Caco-2 (cell line): ENCODE data around the gene FAM177A1. TPM values are rescaled to one million over a fixed set of nuclear protein-coding genes. Genes with fewer than 3 reads are reported as not detected.

Source experiments
- BruUV-seq: library from RNA; stranded (reverse); fragments of 400-500 nt; replicated peaks from 2 replicates; lab custom pipeline; 2021; lab: Mats Ljungman, UMichigan
- CTCF ChIA-PET: fragments of 300-600 bp; sonication (Branson Sonifier 250); formaldehyde crosslinking; loops from one replicate; lab custom pipeline; 2022; ENCODE audit warnings: antibody characterized with exemption; lab: Charles Lee
- POLR2A ChIA-PET: fragments of 300-600 bp; sonication (Branson Sonifier 250); formaldehyde crosslinking; loops from one replicate; lab custom pipeline; 2022; ENCODE audit warnings: antibody characterized with exemption; lab: Charles Lee
- DNase-seq, 2 experiments: peaks; one replicate each; pipeline versions ENCODE4 v3.0.0 to v3.0.0-alpha.2; 2020 to 2022
- H3K27me3 ChIP-seq: replicated peaks from 2 replicates; pipeline ENCODE4 v1.6.0; 2011; ENCODE audit warnings: low read length; ENCODE audit not compliant: control insufficient read depth, insufficient read depth
- H3K36me3 ChIP-seq: 2 replicates; pipeline ENCODE4 v1.5.1; 2011; ENCODE audit warnings: low read length; ENCODE audit not compliant: control insufficient read depth, insufficient read depth
- H3K4me1 ChIP-seq: fragments of 250-450 bp; sonication (Bioruptor Pico); 2 replicates; pipeline ENCODE4 v1.5.1; 2020; ENCODE audit warnings: mild to moderate bottlenecking
- H3K4me3 ChIP-seq: 2 replicates; pipeline ENCODE4 v1.5.1; 2011; ENCODE audit warnings: low read depth, mild to moderate bottlenecking, control low read depth, low read length
- H3K9me3 ChIP-seq: fragments of 250-450 bp; sonication (Bioruptor Pico); 2 replicates; pipeline ENCODE4 v1.5.1; 2020; ENCODE audit warnings: mild to moderate bottlenecking, moderate library complexity
- H3K27ac Mint-ChIP-seq: one replicate; pipeline ENCODE4 v1.8.0; 2022; ENCODE audit warnings: mixed read lengths; ENCODE audit not compliant: unreplicated experiment
- H3K27me3 Mint-ChIP-seq: one replicate; pipeline ENCODE4 v1.8.0; 2022; ENCODE audit warnings: mixed read lengths; ENCODE audit not compliant: insufficient read depth, unreplicated experiment
- H3K36me3 Mint-ChIP-seq: one replicate; pipeline ENCODE4 v1.8.0; 2022; ENCODE audit warnings: mild to moderate bottlenecking, mixed read lengths; ENCODE audit not compliant: insufficient read depth, unreplicated experiment
- H3K4me1 Mint-ChIP-seq: one replicate; pipeline ENCODE4 v1.8.0; 2022; ENCODE audit warnings: low read depth, mixed read lengths; ENCODE audit not compliant: unreplicated experiment
- H3K4me3 Mint-ChIP-seq: one replicate; pipeline ENCODE4 v1.8.0; 2022; ENCODE audit warnings: mild to moderate bottlenecking, moderate library complexity, mixed read lengths; ENCODE audit not compliant: unreplicated experiment
- H3K9me3 Mint-ChIP-seq: one replicate; pipeline ENCODE4 v1.8.0; 2022; ENCODE audit warnings: mixed read lengths; ENCODE audit not compliant: unreplicated experiment
- intact Hi-C: fragments of 100-400 bp; cut with micrococcal nuclease; formaldehyde crosslinking; loops from one replicate; pipeline ENCODE4 v1.10.0; 2022; ENCODE audit not compliant: unreplicated experiment
- total RNA-seq: library from RNA; stranded (reverse); gene quantifications from 2 replicates; pipeline ENCODE4 v1.2.3, GENCODE V29; 2022
- TF ChIP-seq, protein P1 (sequence below), 2 experiments: fragments of 200-600 bp in 1 of 2; IDR thresholded peaks; 1 replicate in 1 of 2; 2 replicates in 1 of 2; pipeline versions ENCODE4 v1.5.1 to v1.8.0; 2011 to 2022; ENCODE audit warnings: antibody characterized with exemption in 1 of 2, control low read depth in 1 of 2, inconsistent platforms in 1 of 2, low read depth in 1 of 2, low read length in 1 of 2, mild to moderate bottlenecking in 1 of 2, moderate library complexity in 1 of 2; ENCODE audit not compliant: insufficient read depth in 1 of 2, severe bottlenecking in 1 of 2, unreplicated experiment in 1 of 2

FAM177A1 gene
- total RNA-seq, 1 experiment from 2014 or later = 73.6 TPM

DNA sequence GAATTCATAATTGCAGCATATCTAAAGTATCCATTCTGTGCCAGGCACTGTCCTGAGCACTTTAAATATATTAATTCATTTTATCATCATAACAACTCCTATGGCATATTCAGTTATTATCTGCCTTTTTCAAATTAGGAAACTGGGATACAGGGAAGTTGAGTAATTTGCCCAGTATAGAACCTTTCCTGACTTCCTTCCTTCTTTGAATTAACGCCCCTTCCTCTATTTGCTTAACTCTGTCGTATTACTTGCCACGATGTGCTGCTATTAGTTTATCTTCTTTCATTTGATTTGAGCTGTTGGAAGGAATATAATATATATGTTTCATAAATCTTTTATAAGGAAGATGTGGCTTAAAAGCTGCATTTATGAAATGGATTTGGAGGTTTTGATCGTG, 25.4 kb upstream of the FAM177A1 start:
- POLR2A ChIA-PET = interaction anchor here (0.6 kb wide), 1 partner anchor 38 kb away, joined by 4 read pairs; the partner anchor contains the start of gene SRP54
- peaks cover 70% of the 10 kb centered on the region for H3K36me3 Mint-ChIP-seq
- H3K27me3 Mint-ChIP-seq = no peaks in the 10 kb centered on the region
- no peak overlapping the region for H3K4me3 ChIP-seq
- TF ChIP-seq, protein P1, sequence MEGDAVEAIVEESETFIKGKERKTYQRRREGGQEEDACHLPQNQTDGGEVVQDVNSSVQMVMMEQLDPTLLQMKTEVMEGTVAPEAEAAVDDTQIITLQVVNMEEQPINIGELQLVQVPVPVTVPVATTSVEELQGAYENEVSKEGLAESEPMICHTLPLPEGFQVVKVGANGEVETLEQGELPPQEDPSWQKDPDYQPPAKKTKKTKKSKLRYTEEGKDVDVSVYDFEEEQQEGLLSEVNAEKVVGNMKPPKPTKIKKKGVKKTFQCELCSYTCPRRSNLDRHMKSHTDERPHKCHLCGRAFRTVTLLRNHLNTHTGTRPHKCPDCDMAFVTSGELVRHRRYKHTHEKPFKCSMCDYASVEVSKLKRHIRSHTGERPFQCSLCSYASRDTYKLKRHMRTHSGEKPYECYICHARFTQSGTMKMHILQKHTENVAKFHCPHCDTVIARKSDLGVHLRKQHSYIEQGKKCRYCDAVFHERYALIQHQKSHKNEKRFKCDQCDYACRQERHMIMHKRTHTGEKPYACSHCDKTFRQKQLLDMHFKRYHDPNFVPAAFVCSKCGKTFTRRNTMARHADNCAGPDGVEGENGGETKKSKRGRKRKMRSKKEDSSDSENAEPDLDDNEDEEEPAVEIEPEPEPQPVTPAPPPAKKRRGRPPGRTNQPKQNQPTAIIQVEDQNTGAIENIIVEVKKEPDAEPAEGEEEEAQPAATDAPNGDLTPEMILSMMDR (IDR thresholded peaks at IDR 0.05; ENCODE audit: insufficient read depth in 1 of 2, low read depth in 1 of 2, low read length in 1 of 2, severe bottlenecking in 1 of 2, unreplicated experiment in 1 of 2) = no peak
- H3K4me3 Mint-ChIP-seq = no peak overlapping the region
- BruUV-seq = no TSS peak
- H3K9me3 Mint-ChIP-seq = no peaks in the 10 kb centered on the region
- no peaks in the 10 kb centered on the region for H3K36me3 ChIP-seq
- no peaks in the 10 kb centered on the region for H3K9me3 ChIP-seq
- DNase-seq = no peak
- H3K4me1 ChIP-seq = no peaks in the 10 kb centered on the region
- H3K4me1 Mint-ChIP-seq = no peaks in the 10 kb centered on the region
- no peaks in the 10 kb centered on the region for H3K27me3 ChIP-seq
- H3K27ac Mint-ChIP-seq = no peak overlapping the region
- CTCF ChIA-PET = no interaction called here
- intact Hi-C loops = no loop called here

DNA sequence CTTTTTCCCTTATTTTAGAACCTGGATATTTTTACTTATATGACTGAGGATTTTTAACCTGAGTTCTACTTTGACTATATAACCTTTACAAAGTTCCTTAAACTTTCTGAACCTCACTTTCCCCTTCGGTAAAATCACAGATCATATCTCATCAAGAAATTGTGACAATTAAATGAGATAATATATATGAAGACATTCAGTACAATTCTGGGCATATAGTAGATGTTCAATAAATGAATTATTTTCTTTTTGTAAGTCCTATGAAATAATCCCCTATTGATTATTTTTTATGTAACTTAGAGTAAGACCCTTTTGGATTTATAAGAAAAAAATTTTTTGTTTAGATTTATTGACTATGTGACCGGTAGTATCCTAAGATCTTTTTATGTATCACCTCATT, 17.6 kb upstream of the FAM177A1 start:
- peaks cover 6% of the 10 kb centered on the region for H3K4me1 Mint-ChIP-seq
- no TSS peak for BruUV-seq
- H3K36me3 ChIP-seq = peaks cover 2% of the 10 kb centered on the region
- no peaks in the 10 kb centered on the region for H3K9me3 Mint-ChIP-seq
- TF ChIP-seq, protein P1 (IDR thresholded peaks at IDR 0.05; ENCODE audit: insufficient read depth in 1 of 2, low read depth in 1 of 2, low read length in 1 of 2, severe bottlenecking in 1 of 2, unreplicated experiment in 1 of 2) = no peak
- POLR2A ChIA-PET = no interaction called here
- H3K4me3 ChIP-seq = no peak overlapping the region
- H3K27ac Mint-ChIP-seq = no peak overlapping the region
- H3K27me3 ChIP-seq = no peaks in the 10 kb centered on the region
- DNase-seq = no peak
- CTCF ChIA-PET = no interaction called here
- H3K4me1 ChIP-seq = no peaks in the 10 kb centered on the region
- H3K4me3 Mint-ChIP-seq = no peak overlapping the region
- no peaks in the 10 kb centered on the region for H3K9me3 ChIP-seq
- intact Hi-C loops = no loop called here
- no peaks in the 10 kb centered on the region for H3K27me3 Mint-ChIP-seq
- H3K36me3 Mint-ChIP-seq = peaks cover 71% of the 10 kb centered on the region

- intact Hi-C loops = no loop called here
- Mint-ChIP-seq H3K36me3 (peaks cover 57% of the 10 kb centered on the region), H3K9me3 (no peaks in the 10 kb centered on the region), H3K4me3 (no peak overlapping the region), H3K27ac (no peak overlapping the region), H3K4me1 (peaks cover 6% of the 10 kb centered on the region), H3K27me3 (no peaks in the 10 kb centered on the region)
- H3K27me3 ChIP-seq = no peaks in the 10 kb centered on the region
- no peak overlapping the region for H3K4me3 ChIP-seq
- TF ChIP-seq, protein P1 (IDR thresholded peaks at IDR 0.05; ENCODE audit: insufficient read depth in 1 of 2, low read depth in 1 of 2, low read length in 1 of 2, severe bottlenecking in 1 of 2, unreplicated experiment in 1 of 2) = no peak
- ChIA-PET POLR2A (no interaction called here), CTCF (no interaction called here)
- peaks cover 2% of the 10 kb centered on the region for H3K36me3 ChIP-seq
- DNase-seq = no peak
- H3K9me3 ChIP-seq = peaks cover 14% of the 10 kb centered on the region
- H3K4me1 ChIP-seq = no peaks in the 10 kb centered on the region
- BruUV-seq = no TSS peak
Measured at GRCh38 chr14:35032562-35032961, 13.5 kb upstream of the FAM177A1 start.
